C4-2B (cell line): ENCODE data around the gene RUFY2.
A peak's percentile ranks its signal among the peaks of the same experiment; 100 is the strongest.
"Not testable (repeated sequence)": the region's sequence is repeated elsewhere in the genome, so short reads cannot be mapped to it uniquely, and the experiment has no call there.

Experiments used
- H3K27ac ChIP-seq: fragments of 450-650 bp; 2 replicates; pipeline ENCODE4 v1.5.1; 2017
- CTCF ChIP-seq: fragments of 450-650 bp; conservative IDR thresholded peaks from 2 replicates; pipeline ENCODE4 v1.5.1; 2017; ENCODE audit warnings: mild to moderate bottlenecking
- ZFX ChIP-seq: fragments of 450-650 bp; IDR thresholded peaks from 2 replicates; pipeline ENCODE4 v1.6.1; 2017

Gene RUFY2

GRCh38 chr10:68332259-68333057 is 74.6 kb downstream of the RUFY2 start, which contains the start of gene PBLD:
Gene PBLD (minus strand): TSS chr10:68332928. CDS start chr10:68306844, 26,084 bp downstream.
- TF ChIP-seq ZFX, result peak; percentile 84
- TF ChIP-seq CTCF, result peak; percentile 68
- H3K27ac ChIP-seq, result peak within 1 kb of the TSS; percentile 99

- TF ChIP-seq ZFX (0 out of 2 replicates have a peak, but pooled peaks have one; percentile 6), CTCF (no peak; the same call in 1 of the 2 replicates)
- peak within 1 kb of the TSS; percentile 99 for H3K27ac ChIP-seq
Measured at GRCh38 chr10:68331455-68332258, 75.4 kb downstream of the RUFY2 start, which contains the start of gene HNRNPH3. Gene HNRNPH3 (plus strand): TSS chr10:68332064. CDS start chr10:68337222, 5,158 bp downstream.

- peak overlapping the region; percentile 99 for H3K27ac ChIP-seq
- TF ChIP-seq CTCF (no peak), ZFX (no peak)
Measured at GRCh38 chr10:68330852-68331454, 76.1 kb downstream of the RUFY2 start.

- TF ChIP-seq CTCF (no peak), ZFX (no peak)
- H3K27ac ChIP-seq, result no peak overlapping the region
Measured at GRCh38 chr10:68329506-68329861, 77.6 kb downstream of the RUFY2 start.

GRCh38 chr10:68327889-68328786 is 78.9 kb downstream of the RUFY2 start:
- peak overlapping the region; percentile 37; the same call in 1 of the 2 replicates for H3K27ac ChIP-seq
- TF ChIP-seq CTCF, result no peak
- TF ChIP-seq ZFX, result no peak

- not testable (repeated sequence) for H3K27ac ChIP-seq
Measured at GRCh38 chr10:68324396-68324795, 82.7 kb downstream of the RUFY2 start.
